Measurements from ENCODE around the gene SLC5A11. TPM values are rescaled to one million over a fixed set of nuclear protein-coding genes. Genes with fewer than 3 reads are reported as not detected.

The SLC5A11 gene
- total RNA-seq, 3 donors from 2014 or later (not counting 1 experiment from before 2014, with no cell fraction given), result 0.20 to 0.40 TPM; not detected in 1

- no peak overlapping the region for H3K4me3 ChIP-seq (ENCODE audit: low read length)
- Mint-ChIP-seq H3K36me3 (no peaks in the 10 kb centered on the region), H3K27me3 (ENCODE audit: low read depth in 2 of 2) (peaks cover 0 to 3% of the 10 kb centered on the region in 2 donors), H3K9me3 (no peaks in the 10 kb centered on the region), H3K4me1 (peaks cover 0 to 6% of the 10 kb centered on the region in 2 donors), H3K27ac (no peak overlapping the region), H3K4me3 (no peak overlapping the region)
- H3K9me3 ChIP-seq (ENCODE audit: control insufficient read depth, insufficient read depth, low read length), result no peaks in the 10 kb centered on the region
- H3K27me3 ChIP-seq (ENCODE audit: control insufficient read depth, insufficient read depth, low read length), result no peaks in the 10 kb centered on the region
- H3K36me3 ChIP-seq (ENCODE audit: control insufficient read depth, insufficient read depth, low read length), result no peaks in the 10 kb centered on the region
- DNase-seq (no peak), ATAC-seq (no peak)
- no peaks in the 10 kb centered on the region for H3K4me1 ChIP-seq (ENCODE audit: control insufficient read depth, insufficient read depth, low read length)
- intact Hi-C loops (cut with micrococcal nuclease), result no loop called here
- no peak overlapping the region for H3K27ac ChIP-seq (ENCODE audit: low read length)
- no peak for TF ChIP-seq CTCF (IDR thresholded peaks at IDR 0.05)
- 92% methylated on average over 10 of the region's 10 CpGs for WGBS (ENCODE audit: insufficient coverage)
Observed at GRCh38 chr16:24908716-24909115, 63.0 kb downstream of the SLC5A11 start.

- peaks cover 0 to 6% of the 10 kb centered on the region in 2 donors for H3K4me1 Mint-ChIP-seq
Observed at GRCh38 chr16:24909856-24910255, 64.1 kb downstream of the SLC5A11 start.

GRCh38 chr16:24915019-24915418 lies 69.3 kb downstream of the SLC5A11 start:
- TF ChIP-seq CTCF (IDR thresholded peaks at IDR 0.05), result no peak
- peaks cover 2% of the 10 kb centered on the region for H3K4me1 ChIP-seq (ENCODE audit: control insufficient read depth, insufficient read depth, low read length)
- peaks cover 0 to 16% of the 10 kb centered on the region in 2 donors for H3K4me1 Mint-ChIP-seq
- H3K9me3 Mint-ChIP-seq, result no peaks in the 10 kb centered on the region
- intact Hi-C loops (cut with micrococcal nuclease), result no loop called here
- H3K27me3 Mint-ChIP-seq (ENCODE audit: low read depth in 2 of 2), result no peaks in the 10 kb centered on the region
- DNase-seq (no peak), ATAC-seq (no peak)
- peaks cover 14% of the 10 kb centered on the region for H3K36me3 ChIP-seq (ENCODE audit: control insufficient read depth, insufficient read depth, low read length)
- no peak overlapping the region for H3K27ac ChIP-seq (ENCODE audit: low read length)
- no peaks in the 10 kb centered on the region for H3K9me3 ChIP-seq (ENCODE audit: control insufficient read depth, insufficient read depth, low read length)
- H3K4me3 Mint-ChIP-seq, result no peak overlapping the region
- no peak overlapping the region for H3K27ac Mint-ChIP-seq
- 90% methylated on average over 2 of the region's 2 CpGs for WGBS (ENCODE audit: insufficient coverage)
- H3K27me3 ChIP-seq (ENCODE audit: control insufficient read depth, insufficient read depth, low read length), result no peaks in the 10 kb centered on the region
- H3K4me3 ChIP-seq (ENCODE audit: low read length), result no peak overlapping the region
- no peaks in the 10 kb centered on the region for H3K36me3 Mint-ChIP-seq

More at GRCh38 chr16:24909856-24910255, 64.1 kb downstream of the SLC5A11 start:
- intact Hi-C loops (cut with micrococcal nuclease), result no loop called here
- Mint-ChIP-seq H3K36me3 (no peaks in the 10 kb centered on the region), H3K27ac (no peak overlapping the region), H3K4me3 (no peak overlapping the region), H3K9me3 (no peaks in the 10 kb centered on the region), H3K27me3 (ENCODE audit: low read depth in 2 of 2) (no peaks in the 10 kb centered on the region)
- H3K36me3 ChIP-seq (ENCODE audit: control insufficient read depth, insufficient read depth, low read length), result no peaks in the 10 kb centered on the region
- no peaks in the 10 kb centered on the region for H3K9me3 ChIP-seq (ENCODE audit: control insufficient read depth, insufficient read depth, low read length)
- H3K4me3 ChIP-seq (ENCODE audit: low read length), result no peak overlapping the region
- DNase-seq (no peak), ATAC-seq (no peak)
- H3K27me3 ChIP-seq (ENCODE audit: control insufficient read depth, insufficient read depth, low read length), result no peaks in the 10 kb centered on the region
- no peaks in the 10 kb centered on the region for H3K4me1 ChIP-seq (ENCODE audit: control insufficient read depth, insufficient read depth, low read length)
- H3K27ac ChIP-seq (ENCODE audit: low read length), result no peak overlapping the region
- no peak for TF ChIP-seq CTCF (IDR thresholded peaks at IDR 0.05)
- WGBS (ENCODE audit: insufficient coverage), result 76% methylated on average over 4 of the region's 5 CpGs

GRCh38 chr16:24915576-24915975 lies 69.8 kb downstream of the SLC5A11 start:
- ATAC-seq (no peak), DNase-seq (no peak)
- intact Hi-C loops (cut with micrococcal nuclease), result no loop called here
- peaks cover 2 to 22% of the 10 kb centered on the region in 2 donors for H3K4me1 Mint-ChIP-seq
- H3K9me3 ChIP-seq (ENCODE audit: control insufficient read depth, insufficient read depth, low read length), result no peaks in the 10 kb centered on the region
- H3K27ac Mint-ChIP-seq, result no peak overlapping the region
- H3K9me3 Mint-ChIP-seq, result no peaks in the 10 kb centered on the region
- H3K4me3 ChIP-seq (ENCODE audit: low read length), result no peak overlapping the region
- no peaks in the 10 kb centered on the region for H3K27me3 ChIP-seq (ENCODE audit: control insufficient read depth, insufficient read depth, low read length)
- H3K27ac ChIP-seq (ENCODE audit: low read length), result no peak overlapping the region
- H3K36me3 Mint-ChIP-seq, result no peaks in the 10 kb centered on the region
- no peak for TF ChIP-seq CTCF (IDR thresholded peaks at IDR 0.05)
- no peaks in the 10 kb centered on the region for H3K27me3 Mint-ChIP-seq (ENCODE audit: low read depth in 2 of 2)
- 95% methylated on average over 8 of the region's 8 CpGs for whole genome bisulfite sequencing (ENCODE audit: insufficient coverage)
- H3K4me3 Mint-ChIP-seq, result no peak overlapping the region
- peaks cover 14% of the 10 kb centered on the region for H3K36me3 ChIP-seq (ENCODE audit: control insufficient read depth, insufficient read depth, low read length)
- H3K4me1 ChIP-seq (ENCODE audit: control insufficient read depth, insufficient read depth, low read length), result peaks cover 8% of the 10 kb centered on the region

Measured in natural killer cell (primary cell).